ENCODE results near the gene CEP128. TPM values are rescaled to one million over a fixed set of nuclear protein-coding genes. Genes with fewer than 3 reads are reported as not detected.

CEP128 gene
- total RNA-seq, 1 donor = 8.2 TPM

DNA sequence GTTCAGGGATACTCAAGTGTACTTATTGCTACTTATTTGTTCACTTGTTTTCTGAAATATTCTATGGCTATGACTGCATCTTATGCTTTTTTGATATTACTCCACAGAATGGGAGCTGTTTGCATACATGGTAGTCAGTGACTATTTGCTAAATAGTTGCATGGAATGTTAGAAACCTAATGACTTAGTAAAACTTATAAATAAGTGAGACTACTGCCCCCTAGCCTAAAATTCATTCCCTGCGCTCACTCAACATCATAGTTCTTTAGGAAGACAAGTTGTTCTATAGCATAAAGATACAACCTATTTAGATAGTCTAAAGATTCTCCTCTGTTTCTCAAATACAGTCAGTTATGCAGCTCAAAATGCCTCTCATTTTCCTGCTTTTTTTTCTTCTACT lies 305.5 kb downstream of the CEP128 start:
- H3K4me3 ChIP-seq (ENCODE audit: low read depth, low read length) = no peak overlapping the region
- TF ChIP-seq, protein P1, sequence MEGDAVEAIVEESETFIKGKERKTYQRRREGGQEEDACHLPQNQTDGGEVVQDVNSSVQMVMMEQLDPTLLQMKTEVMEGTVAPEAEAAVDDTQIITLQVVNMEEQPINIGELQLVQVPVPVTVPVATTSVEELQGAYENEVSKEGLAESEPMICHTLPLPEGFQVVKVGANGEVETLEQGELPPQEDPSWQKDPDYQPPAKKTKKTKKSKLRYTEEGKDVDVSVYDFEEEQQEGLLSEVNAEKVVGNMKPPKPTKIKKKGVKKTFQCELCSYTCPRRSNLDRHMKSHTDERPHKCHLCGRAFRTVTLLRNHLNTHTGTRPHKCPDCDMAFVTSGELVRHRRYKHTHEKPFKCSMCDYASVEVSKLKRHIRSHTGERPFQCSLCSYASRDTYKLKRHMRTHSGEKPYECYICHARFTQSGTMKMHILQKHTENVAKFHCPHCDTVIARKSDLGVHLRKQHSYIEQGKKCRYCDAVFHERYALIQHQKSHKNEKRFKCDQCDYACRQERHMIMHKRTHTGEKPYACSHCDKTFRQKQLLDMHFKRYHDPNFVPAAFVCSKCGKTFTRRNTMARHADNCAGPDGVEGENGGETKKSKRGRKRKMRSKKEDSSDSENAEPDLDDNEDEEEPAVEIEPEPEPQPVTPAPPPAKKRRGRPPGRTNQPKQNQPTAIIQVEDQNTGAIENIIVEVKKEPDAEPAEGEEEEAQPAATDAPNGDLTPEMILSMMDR (IDR thresholded peaks at IDR 0.05; ENCODE audit: insufficient read depth, low read depth, low read length) = peak; percentile 14
- no peak for DNase-seq (ENCODE audit: low read depth)

DNA sequence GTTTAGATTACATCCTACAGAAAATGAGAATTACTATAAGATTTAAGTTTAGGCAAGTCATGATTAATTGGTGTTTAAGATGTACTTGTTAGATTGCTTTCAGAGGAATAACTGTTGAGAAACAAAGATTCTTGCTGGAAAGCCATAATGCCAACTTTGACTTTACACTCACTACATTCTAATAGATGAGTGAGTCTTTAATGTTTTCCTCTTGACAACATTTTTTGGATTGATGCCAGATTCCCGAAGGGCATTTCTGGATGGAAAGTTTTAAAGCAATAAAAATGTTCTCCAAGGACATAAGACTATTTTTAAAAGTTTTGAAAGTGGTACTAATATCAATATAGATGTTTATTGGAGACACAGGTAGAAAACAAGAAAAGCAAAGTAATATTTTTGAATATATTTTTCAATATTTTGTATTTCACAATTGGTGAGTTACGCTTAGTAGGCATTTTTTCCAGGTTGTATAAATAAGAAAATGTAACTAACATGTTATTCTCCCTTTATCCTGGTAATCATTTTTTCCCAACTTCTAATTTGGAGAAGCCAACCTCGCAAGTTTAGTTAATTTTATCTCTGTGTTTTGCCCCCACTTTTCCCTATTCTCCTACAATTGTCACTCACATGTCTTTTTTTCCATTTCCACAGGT lies 307.3 kb downstream of the CEP128 start:
- no peak for DNase-seq (ENCODE audit: low read depth)
- H3K4me3 ChIP-seq (ENCODE audit: low read depth, low read length) = no peak overlapping the region
- TF ChIP-seq, protein P1 (IDR thresholded peaks at IDR 0.05; ENCODE audit: insufficient read depth, low read depth, low read length) = no peak

DNA sequence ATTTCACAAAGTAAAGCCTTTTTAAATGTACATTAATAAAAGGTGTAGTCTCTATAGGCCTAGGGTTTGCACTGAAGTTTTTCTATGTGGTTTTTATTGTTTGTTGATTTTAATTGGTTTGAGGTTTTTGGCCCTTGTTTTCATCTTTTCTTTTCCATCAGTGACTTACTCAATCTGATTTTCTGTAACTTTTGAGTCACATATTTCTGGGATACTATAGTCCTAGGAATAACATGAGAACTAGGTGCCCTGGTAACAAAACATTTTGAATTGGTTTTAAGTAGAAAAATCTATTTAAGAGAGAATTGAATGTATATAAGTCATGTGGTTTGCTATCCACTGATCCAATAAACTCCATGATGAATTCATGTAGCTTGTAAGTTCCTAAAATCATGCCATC lies 311.9 kb downstream of the CEP128 start:
- H3K4me3 ChIP-seq (ENCODE audit: low read depth, low read length) = no peak overlapping the region
- TF ChIP-seq, protein P1 (IDR thresholded peaks at IDR 0.05; ENCODE audit: insufficient read depth, low read depth, low read length) = no peak
- DNase-seq (ENCODE audit: low read depth) = no peak

DNA sequence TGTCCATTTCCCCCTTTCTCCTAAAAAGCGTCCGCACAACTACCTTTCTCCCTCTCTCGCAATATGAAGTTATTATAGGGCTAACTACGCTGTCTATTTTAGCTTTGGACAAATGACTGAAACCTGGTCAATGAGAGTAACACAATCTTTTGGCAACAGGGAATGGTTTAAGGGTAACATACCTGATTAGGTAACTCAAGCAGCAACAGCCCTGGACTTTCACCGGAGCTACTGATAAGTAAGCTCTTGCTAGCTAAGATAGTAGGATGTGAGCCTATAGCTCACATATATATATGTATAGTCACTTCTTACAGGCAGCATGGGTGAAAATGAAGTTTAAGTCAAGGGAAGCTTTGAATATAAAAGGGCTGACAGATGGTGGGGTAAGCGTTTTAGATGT lies 313.0 kb downstream of the CEP128 start:
- TF ChIP-seq, protein P1 (IDR thresholded peaks at IDR 0.05; ENCODE audit: insufficient read depth, low read depth, low read length) = no peak
- no peak overlapping the region for H3K4me3 ChIP-seq (ENCODE audit: low read depth, low read length)
- no peak for DNase-seq (ENCODE audit: low read depth)

DNA sequence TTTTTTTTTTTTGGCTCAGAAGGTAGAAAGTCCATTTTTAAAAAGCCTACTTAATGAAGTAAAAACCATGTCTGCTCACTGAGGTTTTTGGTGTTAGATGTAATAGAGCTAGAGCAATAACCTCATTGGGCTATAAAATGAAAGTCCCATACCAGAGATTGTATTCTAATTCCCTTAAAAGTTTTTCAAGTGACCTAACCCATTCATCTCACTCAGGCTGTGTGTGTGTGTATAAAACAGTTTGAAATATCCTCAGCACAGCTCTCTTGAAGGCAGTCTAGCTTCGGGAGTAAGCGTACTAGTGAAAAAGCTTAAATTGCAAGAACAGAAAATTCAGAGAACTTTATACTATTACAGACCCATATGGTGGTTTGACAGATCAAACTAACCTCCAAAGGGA lies 313.8 kb downstream of the CEP128 start:
- TF ChIP-seq, protein P1 (IDR thresholded peaks at IDR 0.05; ENCODE audit: insufficient read depth, low read depth, low read length) = no peak
- DNase-seq (ENCODE audit: low read depth) = no peak
- H3K4me3 ChIP-seq (ENCODE audit: low read depth, low read length) = no peak overlapping the region

DNA sequence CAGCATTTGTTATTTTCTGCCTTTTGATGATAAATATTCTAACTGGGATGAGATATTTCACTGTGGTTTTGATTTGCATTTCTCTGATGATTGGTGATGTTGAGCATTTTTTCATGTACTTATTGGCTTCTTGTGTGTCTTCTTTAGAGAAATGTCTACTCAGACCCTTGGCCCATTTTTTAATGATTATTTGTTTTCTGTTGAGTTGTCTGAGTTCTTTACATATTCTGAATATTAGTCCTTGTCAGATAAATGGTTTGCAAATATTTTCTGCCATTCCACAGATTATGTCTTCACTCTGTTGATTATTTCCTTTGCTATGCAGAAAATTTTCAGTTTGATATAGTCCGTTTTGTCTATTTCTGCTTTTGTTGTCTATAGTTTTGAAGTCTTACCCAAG lies 317.0 kb downstream of the CEP128 start:
- no peak overlapping the region for H3K4me3 ChIP-seq (ENCODE audit: low read depth, low read length)
- TF ChIP-seq, protein P1 (IDR thresholded peaks at IDR 0.05; ENCODE audit: insufficient read depth, low read depth, low read length) = no peak
- no peak for DNase-seq (ENCODE audit: low read depth)

DNA sequence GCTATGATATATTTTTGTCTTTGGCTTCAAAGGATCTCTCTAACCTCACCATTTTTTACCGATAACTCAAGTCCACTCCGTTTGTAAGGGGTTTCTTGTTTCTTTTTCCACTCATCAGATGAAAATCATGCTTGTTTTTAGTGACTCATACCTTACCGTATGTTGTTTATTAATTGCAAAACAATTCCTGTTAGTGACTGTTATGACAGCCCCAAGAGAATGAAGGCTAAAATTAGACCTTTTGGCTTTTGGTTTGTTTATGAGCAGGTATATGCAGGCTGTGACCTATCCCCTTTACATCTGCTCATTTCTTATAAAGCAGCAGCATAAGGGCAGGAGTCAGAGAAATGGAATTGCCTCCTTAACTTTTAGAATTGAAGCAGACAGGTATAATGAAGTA lies 319.8 kb downstream of the CEP128 start:
- H3K4me3 ChIP-seq (ENCODE audit: low read depth, low read length) = no peak overlapping the region
- TF ChIP-seq, protein P1 (IDR thresholded peaks at IDR 0.05; ENCODE audit: insufficient read depth, low read depth, low read length) = no peak
- peak; percentile 91 for DNase-seq (ENCODE audit: low read depth)

All from fibroblast of villous mesenchyme (primary cell).